Kidney tubule cell (primary cell): Measurements from ENCODE around the gene TMEM95.

Experiments
- DNase-seq: peaks from one replicate; pipeline ENCODE4 v3.0.0-alpha.2; 2018; ENCODE audit warnings: low spot score

Gene TMEM95

GRCh38 chr17:7355053-7355452 is at the start of gene TMEM95:
TSS of gene TMEM95 (plus strand) at chr17:7355156. CDS start at chr17:7355205, 49 bp downstream.
- peak; percentile 35 for DNase-seq

- peak; percentile 100 for DNase-seq
These were observed 47.9 kb upstream of the TMEM95 start, which contains the start of gene EIF5A for GRCh38 chr17:7306911-7307685. TSS of gene EIF5A (plus strand) at chr17:7307628. CDS start at chr17:7309636, 2,008 bp downstream.

- DNase-seq = peak; percentile 42
These were observed 47.0 kb upstream of the TMEM95 start for GRCh38 chr17:7307686-7308624.

- DNase-seq = peak; percentile 85
These were observed 46.1 kb upstream of the TMEM95 start for GRCh38 chr17:7308625-7309433.

- no peak for DNase-seq
These were observed 45.3 kb upstream of the TMEM95 start for GRCh38 chr17:7309628-7310027.

GRCh38 chr17:7311110-7311705 is 43.7 kb upstream of the TMEM95 start:
- no peak for DNase-seq

- DNase-seq = no peak
These were observed 42.4 kb upstream of the TMEM95 start for GRCh38 chr17:7312432-7313087.

GRCh38 chr17:7313088-7313889 is 41.7 kb upstream of the TMEM95 start:
- peak; percentile 39 for DNase-seq

GRCh38 chr17:7313890-7314718 is 40.9 kb upstream of the TMEM95 start:
- peak; percentile 60 for DNase-seq

GRCh38 chr17:7314719-7315569 is 40.0 kb upstream of the TMEM95 start, which contains the start of gene GPS2:
TSS of gene GPS2 (minus strand) at chr17:7315360. CDS start at chr17:7315052, 308 bp downstream.
- DNase-seq = peak; percentile 91

- DNase-seq = no peak
These were observed 39.3 kb upstream of the TMEM95 start for GRCh38 chr17:7315570-7316235.

GRCh38 chr17:7317161-7317803 is 37.7 kb upstream of the TMEM95 start:
- no peak for DNase-seq

GRCh38 chr17:7318121-7318860 is 36.7 kb upstream of the TMEM95 start:
- no peak for DNase-seq

- no peak for DNase-seq
These were observed 33.5 kb upstream of the TMEM95 start for GRCh38 chr17:7321466-7321865.

- no peak for DNase-seq
These were observed 32.3 kb upstream of the TMEM95 start for GRCh38 chr17:7322520-7323194.
